ENCODE measurements around the gene TTC7B. TPM values are rescaled to one million over a fixed set of nuclear protein-coding genes. Genes with fewer than 3 reads are reported as not detected.

Gene TTC7B
- total RNA-seq, 1 experiment from 2014 or later: under 0.01 TPM

DNA sequence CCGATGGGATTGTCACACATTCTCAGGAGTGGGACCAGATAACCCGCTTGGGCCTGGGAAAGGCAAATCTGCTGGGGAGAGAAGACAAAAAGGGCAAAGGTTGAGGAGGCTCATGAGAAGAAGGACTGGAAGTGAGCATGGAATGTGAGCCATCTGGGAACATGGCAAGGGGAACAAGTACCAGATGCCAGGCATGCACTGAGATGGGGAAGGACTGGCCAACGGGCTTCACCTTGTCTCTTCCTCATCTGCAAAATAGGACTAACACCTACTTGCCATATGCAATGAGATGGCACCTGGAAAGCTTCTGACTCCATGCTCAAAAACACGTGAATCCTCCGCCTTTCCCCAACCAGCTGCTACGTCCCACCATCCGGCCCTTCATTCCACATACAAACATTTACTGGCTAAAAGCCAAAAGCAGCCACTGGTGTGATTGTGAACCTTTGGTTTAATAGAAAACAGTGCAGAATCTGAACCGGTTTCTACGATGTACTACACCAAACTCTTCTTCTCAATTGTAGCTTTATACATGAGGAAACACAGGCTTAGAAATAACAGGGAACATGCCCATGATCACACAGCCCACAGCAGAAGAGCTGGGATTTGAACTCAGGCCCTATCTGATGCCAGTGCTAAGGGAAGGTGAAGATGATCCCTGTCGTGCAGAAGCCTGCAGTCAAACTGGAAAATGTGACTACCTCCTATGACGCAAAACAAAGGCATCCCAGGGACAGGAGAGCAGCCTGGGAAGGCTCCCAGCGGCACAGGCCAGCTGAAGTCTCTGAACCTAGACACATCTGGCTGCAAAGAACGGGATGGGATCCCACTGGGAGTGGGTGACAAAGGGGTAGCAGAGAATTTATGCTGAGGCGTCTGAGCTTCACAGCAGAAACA, 112.1 kb downstream of the TTC7B start:
- H3K9ac ChIP-seq (ENCODE audit: low read length): no peak overlapping the region
- no peaks in the 10 kb centered on the region for H3K4me1 ChIP-seq (ENCODE audit: low read length)
- no peaks in the 10 kb centered on the region for H3K9me3 ChIP-seq (ENCODE audit: low read length)
- H3K4me3 ChIP-seq (ENCODE audit: low read length): no peak overlapping the region
- H3K27ac ChIP-seq (ENCODE audit: low read length): no peak overlapping the region
- H2AFZ ChIP-seq (ENCODE audit: low read length): no peak overlapping the region
- no peaks in the 10 kb centered on the region for H3K79me2 ChIP-seq (ENCODE audit: low read length)
- no peaks in the 10 kb centered on the region for H3K36me3 ChIP-seq (ENCODE audit: insufficient read depth, low read length)
- no peak for DNase-seq
- H4K20me1 ChIP-seq (ENCODE audit: insufficient read depth, low read depth, low read length): no peaks in the 10 kb centered on the region
- no peaks in the 10 kb centered on the region for H3K9me2 ChIP-seq (replicated peaks; ENCODE audit: insufficient read depth, low read length)
- no peak overlapping the region for H3K4me2 ChIP-seq (ENCODE audit: low read depth, low read length, poor library complexity, severe bottlenecking)
- H3K27me3 ChIP-seq (ENCODE audit: low read length): no peaks in the 10 kb centered on the region

DNA sequence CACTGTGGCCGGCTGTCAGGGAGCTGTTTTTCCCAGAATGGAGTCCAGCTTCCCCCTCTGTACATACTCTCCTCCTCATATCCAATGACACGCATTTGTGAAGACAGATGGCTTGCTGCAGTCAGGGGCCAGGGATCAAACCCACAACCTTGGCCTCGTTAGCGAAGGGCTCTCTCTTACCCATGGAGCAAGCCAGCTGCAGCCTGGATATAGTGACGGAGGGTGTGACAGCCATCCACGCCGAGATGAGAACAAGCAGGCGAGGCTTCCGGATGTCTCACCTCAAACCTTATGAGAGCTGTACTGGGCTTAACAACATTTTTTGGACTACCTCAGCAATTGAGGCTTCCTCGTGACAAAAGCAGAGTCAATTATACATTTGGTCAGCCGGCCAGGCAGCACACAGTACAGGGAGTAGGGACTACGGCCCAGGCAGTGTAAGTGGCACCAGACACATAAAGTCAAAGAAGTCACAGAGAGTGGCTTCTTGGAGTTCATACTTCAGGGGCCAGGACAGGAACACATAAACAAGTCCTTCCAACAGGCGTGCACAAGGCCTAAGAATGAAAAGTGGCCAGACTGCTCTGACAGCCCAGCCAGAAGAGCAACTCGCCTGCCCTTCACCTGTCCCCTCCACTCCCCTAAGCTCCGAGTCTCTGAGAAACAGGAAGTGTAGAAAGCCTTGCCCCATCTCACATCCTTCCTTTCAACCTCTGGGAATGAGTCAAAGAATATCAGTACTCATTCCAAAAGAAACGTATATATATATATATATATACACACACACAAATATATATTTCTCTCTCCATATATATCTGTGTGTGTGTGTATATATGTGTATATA, 115.1 kb downstream of the TTC7B start:
- Histone ChIP-seq H2AFZ (ENCODE audit: low read length) (no peak overlapping the region), H3K9me2 (replicated peaks; ENCODE audit: insufficient read depth, low read length) (no peaks in the 10 kb centered on the region), H4K20me1 (ENCODE audit: insufficient read depth, low read depth, low read length) (no peaks in the 10 kb centered on the region), H3K27me3 (ENCODE audit: low read length) (no peaks in the 10 kb centered on the region), H3K9ac (ENCODE audit: low read length) (no peak overlapping the region), H3K4me1 (ENCODE audit: low read length) (peaks cover 7% of the 10 kb centered on the region), H3K27ac (ENCODE audit: low read length) (no peak overlapping the region), H3K4me3 (ENCODE audit: low read length) (no peak overlapping the region), H3K9me3 (ENCODE audit: low read length) (no peaks in the 10 kb centered on the region), H3K4me2 (ENCODE audit: low read depth, low read length, poor library complexity, severe bottlenecking) (no peak overlapping the region), H3K79me2 (ENCODE audit: low read length) (no peaks in the 10 kb centered on the region), H3K36me3 (ENCODE audit: insufficient read depth, low read length) (no peaks in the 10 kb centered on the region)
- DNase-seq: no peak

DNA sequence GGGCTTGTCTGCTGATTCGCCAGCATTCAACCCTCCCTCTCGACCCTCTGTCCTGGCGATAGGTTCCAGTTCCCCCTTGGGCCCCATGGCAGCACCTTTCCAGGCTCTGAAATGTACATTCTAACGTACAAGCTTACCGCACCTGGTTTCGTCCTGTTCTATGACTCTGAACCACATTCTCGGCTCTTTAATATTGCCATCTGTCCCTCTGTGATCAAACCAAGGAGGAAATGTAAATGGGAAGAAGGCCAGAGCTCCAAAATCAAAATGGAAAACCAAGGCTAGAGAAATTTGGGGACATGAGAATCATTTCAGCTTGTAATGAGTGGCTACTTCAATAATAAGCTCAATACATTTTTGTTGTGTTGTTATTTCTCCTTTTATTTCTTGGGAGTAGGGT, 117.2 kb downstream of the TTC7B start:
- Histone ChIP-seq H3K4me1 (ENCODE audit: low read length) (peaks cover 7% of the 10 kb centered on the region), H3K9ac (ENCODE audit: low read length) (no peak overlapping the region), H3K9me3 (ENCODE audit: low read length) (no peaks in the 10 kb centered on the region), H3K79me2 (ENCODE audit: low read length) (no peaks in the 10 kb centered on the region), H3K4me3 (ENCODE audit: low read length) (no peak overlapping the region), H3K27ac (ENCODE audit: low read length) (no peak overlapping the region), H3K9me2 (replicated peaks; ENCODE audit: insufficient read depth, low read length) (no peaks in the 10 kb centered on the region), H3K27me3 (ENCODE audit: low read length) (no peaks in the 10 kb centered on the region), H3K4me2 (ENCODE audit: low read depth, low read length, poor library complexity, severe bottlenecking) (no peak overlapping the region), H4K20me1 (ENCODE audit: insufficient read depth, low read depth, low read length) (no peaks in the 10 kb centered on the region), H3K36me3 (ENCODE audit: insufficient read depth, low read length) (no peaks in the 10 kb centered on the region), H2AFZ (ENCODE audit: low read length) (no peak overlapping the region)
- no peak for DNase-seq

DNA sequence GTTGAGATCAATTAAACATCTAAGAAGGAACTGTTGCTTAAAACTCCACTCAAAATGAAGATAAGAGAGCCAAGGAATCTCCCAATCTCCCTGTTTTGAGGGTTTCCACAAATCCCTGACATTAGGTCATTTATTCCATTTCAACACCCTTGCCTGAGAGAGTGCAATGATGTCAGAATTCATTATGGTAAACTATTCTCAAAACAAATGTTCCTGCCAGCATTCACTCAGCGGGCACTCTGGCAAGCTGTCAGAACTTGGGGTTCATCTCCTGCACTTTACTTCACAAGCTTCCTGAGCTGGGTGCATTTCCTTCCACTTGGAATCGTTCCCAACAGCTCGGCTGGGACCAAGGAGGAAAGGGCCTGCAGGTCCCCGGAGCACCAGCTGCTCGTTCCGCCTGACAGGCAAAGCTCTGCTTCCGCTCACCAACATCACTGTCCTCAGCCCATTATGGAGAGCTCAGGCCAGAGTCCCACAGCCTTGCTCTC, 117.8 kb downstream of the TTC7B start:
- no peaks in the 10 kb centered on the region for H3K36me3 ChIP-seq (ENCODE audit: insufficient read depth, low read length)
- no peaks in the 10 kb centered on the region for H4K20me1 ChIP-seq (ENCODE audit: insufficient read depth, low read depth, low read length)
- H3K4me1 ChIP-seq (ENCODE audit: low read length): peaks cover 7% of the 10 kb centered on the region
- DNase-seq: no peak
- H3K79me2 ChIP-seq (ENCODE audit: low read length): no peaks in the 10 kb centered on the region
- H3K9ac ChIP-seq (ENCODE audit: low read length): no peak overlapping the region
- H3K27ac ChIP-seq (ENCODE audit: low read length): no peak overlapping the region
- no peaks in the 10 kb centered on the region for H3K9me3 ChIP-seq (ENCODE audit: low read length)
- H3K4me2 ChIP-seq (ENCODE audit: low read depth, low read length, poor library complexity, severe bottlenecking): no peak overlapping the region
- no peaks in the 10 kb centered on the region for H3K27me3 ChIP-seq (ENCODE audit: low read length)
- no peak overlapping the region for H3K4me3 ChIP-seq (ENCODE audit: low read length)
- no peak overlapping the region for H2AFZ ChIP-seq (ENCODE audit: low read length)
- no peaks in the 10 kb centered on the region for H3K9me2 ChIP-seq (replicated peaks; ENCODE audit: insufficient read depth, low read length)

DNA sequence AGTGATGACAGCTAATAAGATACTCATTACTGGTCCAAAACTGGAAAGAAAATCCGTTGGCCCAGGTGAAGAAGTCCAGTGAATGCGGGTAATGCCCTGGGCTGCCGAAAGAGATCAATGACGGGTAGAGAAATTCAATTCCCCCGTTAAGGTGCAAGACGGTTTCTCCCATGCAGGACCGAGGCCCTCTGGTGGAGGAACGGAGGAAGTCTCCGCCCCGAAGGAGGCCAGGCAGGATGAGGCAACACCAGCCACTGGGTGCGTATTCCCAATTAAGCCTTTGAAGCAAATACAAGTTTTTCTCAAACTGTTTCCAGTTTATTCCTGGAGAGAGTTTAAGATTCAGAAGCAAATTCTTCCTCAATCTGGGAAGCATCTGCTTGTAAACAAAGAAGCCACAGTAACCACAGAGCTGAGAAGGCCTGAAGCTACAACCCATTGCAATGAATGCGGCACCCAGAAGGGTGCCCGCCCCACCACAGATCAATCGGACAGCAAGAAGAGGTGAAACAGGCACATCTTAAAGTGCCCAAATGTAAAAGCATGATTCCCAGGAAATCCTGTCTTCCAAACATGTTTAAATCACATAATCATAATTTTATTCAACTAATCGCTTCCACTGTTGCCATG, 118.5 kb downstream of the TTC7B start:
- H3K4me3 ChIP-seq (ENCODE audit: low read length): no peak overlapping the region
- H3K27ac ChIP-seq (ENCODE audit: low read length): no peak overlapping the region
- no peaks in the 10 kb centered on the region for H3K9me3 ChIP-seq (ENCODE audit: low read length)
- H3K4me2 ChIP-seq (ENCODE audit: low read depth, low read length, poor library complexity, severe bottlenecking): peak overlapping the region; percentile 30
- H3K9ac ChIP-seq (ENCODE audit: low read length): no peak overlapping the region
- H3K79me2 ChIP-seq (ENCODE audit: low read length): no peaks in the 10 kb centered on the region
- peaks cover 7% of the 10 kb centered on the region for H3K4me1 ChIP-seq (ENCODE audit: low read length)
- H2AFZ ChIP-seq (ENCODE audit: low read length): no peak overlapping the region
- H4K20me1 ChIP-seq (ENCODE audit: insufficient read depth, low read depth, low read length): no peaks in the 10 kb centered on the region
- DNase-seq: peak; percentile 88
- H3K27me3 ChIP-seq (ENCODE audit: low read length): no peaks in the 10 kb centered on the region
- H3K9me2 ChIP-seq (replicated peaks; ENCODE audit: insufficient read depth, low read length): no peaks in the 10 kb centered on the region
- H3K36me3 ChIP-seq (ENCODE audit: insufficient read depth, low read length): no peaks in the 10 kb centered on the region

DNA sequence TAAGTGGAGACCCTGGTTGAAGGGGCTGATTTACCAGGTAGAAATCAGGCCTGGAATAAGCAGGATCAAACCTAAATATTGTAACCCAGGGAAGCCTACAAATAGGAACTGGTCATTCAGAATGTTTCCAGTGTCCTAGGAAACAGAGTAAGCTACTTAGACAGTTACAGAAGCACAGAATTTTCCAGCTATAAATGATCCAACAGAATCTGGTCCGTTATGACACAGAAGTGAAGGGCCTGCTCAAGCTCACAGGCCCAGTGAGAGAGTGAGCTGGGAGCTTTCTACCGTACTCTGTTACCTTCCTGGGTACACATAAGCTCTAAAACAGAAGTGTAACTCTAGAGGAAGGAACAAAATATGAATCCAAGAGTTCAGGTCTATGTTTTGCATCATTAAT, 119.1 kb downstream of the TTC7B start:
- H3K9me2 ChIP-seq (replicated peaks; ENCODE audit: insufficient read depth, low read length): no peaks in the 10 kb centered on the region
- H3K9me3 ChIP-seq (ENCODE audit: low read length): no peaks in the 10 kb centered on the region
- peaks cover 7% of the 10 kb centered on the region for H3K4me1 ChIP-seq (ENCODE audit: low read length)
- H3K27me3 ChIP-seq (ENCODE audit: low read length): no peaks in the 10 kb centered on the region
- H2AFZ ChIP-seq (ENCODE audit: low read length): 0 out of 2 replicates have a peak overlapping the region, but pooled peaks have one; percentile 4
- no peak overlapping the region for H3K27ac ChIP-seq (ENCODE audit: low read length)
- no peaks in the 10 kb centered on the region for H3K36me3 ChIP-seq (ENCODE audit: insufficient read depth, low read length)
- no peaks in the 10 kb centered on the region for H4K20me1 ChIP-seq (ENCODE audit: insufficient read depth, low read depth, low read length)
- DNase-seq: no peak
- no peak overlapping the region for H3K9ac ChIP-seq (ENCODE audit: low read length)
- H3K79me2 ChIP-seq (ENCODE audit: low read length): no peaks in the 10 kb centered on the region
- peak overlapping the region; percentile 30 for H3K4me2 ChIP-seq (ENCODE audit: low read depth, low read length, poor library complexity, severe bottlenecking)
- no peak overlapping the region for H3K4me3 ChIP-seq (ENCODE audit: low read length)

DNA sequence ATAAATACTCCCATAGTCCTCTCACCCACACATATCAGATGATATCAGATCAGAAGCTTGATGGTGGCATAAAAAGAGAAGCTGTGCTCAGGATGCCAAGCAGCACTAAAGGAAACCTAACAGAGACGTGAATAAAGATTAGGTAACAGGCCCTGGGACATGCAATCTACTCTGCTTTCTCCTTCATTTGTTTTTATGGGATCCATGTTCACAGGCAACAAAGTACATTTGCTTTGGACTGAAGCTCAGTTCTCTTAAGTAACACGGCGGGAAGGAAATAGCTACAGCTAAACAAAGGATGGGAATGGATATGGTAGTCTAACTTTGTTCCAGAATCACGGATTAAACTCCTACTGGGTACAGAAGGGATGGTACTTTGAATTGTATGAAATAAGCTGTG, 119.5 kb downstream of the TTC7B start:
- Histone ChIP-seq H3K4me1 (ENCODE audit: low read length) (peaks cover 7% of the 10 kb centered on the region), H3K4me2 (ENCODE audit: low read depth, low read length, poor library complexity, severe bottlenecking) (no peak overlapping the region), H3K9me3 (ENCODE audit: low read length) (no peaks in the 10 kb centered on the region), H4K20me1 (ENCODE audit: insufficient read depth, low read depth, low read length) (no peaks in the 10 kb centered on the region), H2AFZ (ENCODE audit: low read length) (0 out of 2 replicates have a peak overlapping the region, but pooled peaks have one; percentile 4), H3K9me2 (replicated peaks; ENCODE audit: insufficient read depth, low read length) (no peaks in the 10 kb centered on the region), H3K9ac (ENCODE audit: low read length) (no peak overlapping the region), H3K79me2 (ENCODE audit: low read length) (no peaks in the 10 kb centered on the region), H3K36me3 (ENCODE audit: insufficient read depth, low read length) (no peaks in the 10 kb centered on the region), H3K4me3 (ENCODE audit: low read length) (no peak overlapping the region), H3K27me3 (ENCODE audit: low read length) (no peaks in the 10 kb centered on the region), H3K27ac (ENCODE audit: low read length) (no peak overlapping the region)
- DNase-seq: no peak
